Measurements from ENCODE around the gene CFAP97D2. TPM values are rescaled to one million over a fixed set of nuclear protein-coding genes. Genes with fewer than 3 reads are reported as not detected.

Gene CFAP97D2
- total and polyA plus RNA-seq, 2 donors (not counting 3 experiments of a cell fraction or from before 2014, with no cell fraction given): not detected

- no peaks in the 10 kb centered on the region for H3K36me3 ChIP-seq (ENCODE audit: control insufficient read depth in 2 of 2, extremely low read depth in 1 of 2, insufficient read depth in 2 of 2, low read length in 2 of 2)
- no peak overlapping the region for H3K4me3 ChIP-seq (replicated peaks in 1 of 3; ENCODE audit: insufficient read depth in 1 of 3, low read depth in 1 of 3, low read length in 3 of 3)
- H3K9me3 ChIP-seq (replicated peaks; ENCODE audit: control insufficient read depth, insufficient read depth, low read length): no peaks in the 10 kb centered on the region
- no peaks in the 10 kb centered on the region for H3K9me1 ChIP-seq (replicated peaks; ENCODE audit: control insufficient read depth, extremely low read depth, insufficient read depth, low read length)
- no TSS peak for BruUV-seq (replicated peaks)
- intact Hi-C loops (cut with micrococcal nuclease) (no loop called here), dilution Hi-C loops (cut with MboI; ENCODE audit: extremely low pct_ligation_motif_present, low sequenced_read_pairs) (no loop called here)
- no peak overlapping the region for H3K27ac ChIP-seq (ENCODE audit: insufficient read depth, low read depth, low read length)
- H4K20me1 ChIP-seq (replicated peaks; ENCODE audit: control insufficient read depth, extremely low read depth, insufficient read depth, low read length): no peaks in the 10 kb centered on the region
- peaks cover 0 to 3% of the 10 kb centered on the region in 2 experiments for H3K27me3 ChIP-seq (ENCODE audit: control insufficient read depth in 2 of 2, insufficient read depth in 2 of 2, low read length in 2 of 2)
- FAIRE-seq (no peak), DNase-seq (ENCODE audit: low read depth, low spot score) (no peak)
- TF ChIP-seq MYC (IDR thresholded peaks at IDR 0.05; ENCODE audit: low read depth, low read length): no peak
- TF ChIP-seq FOS (IDR thresholded peaks at IDR 0.05; ENCODE audit: borderline replicate concordance, insufficient read depth, low read length): no peak
- TF ChIP-seq GATA2 (IDR thresholded peaks at IDR 0.05; ENCODE audit: insufficient read depth, insufficient read length, low read depth, low read length): no peak
- no peak for TF ChIP-seq CTCF (IDR thresholded peaks at IDR 0.05; ENCODE audit: extremely low read depth in 1 of 2, insufficient read depth in 1 of 2, low read depth in 1 of 2, low read length in 2 of 2)
- TF ChIP-seq MAX (IDR thresholded peaks at IDR 0.05; ENCODE audit: insufficient read depth, insufficient read length): no peak
- TF ChIP-seq JUN (IDR thresholded peaks at IDR 0.05; ENCODE audit: borderline replicate concordance, insufficient read depth, insufficient read length, low read depth): no peak
- no peak for TF ChIP-seq POLR2A (IDR thresholded peaks at IDR 0.05; ENCODE audit: low read depth, low read length)
- no peak for TF ChIP-seq EZH2 (IDR thresholded peaks at IDR 0.05; ENCODE audit: borderline replicate concordance, low read depth, low read length, severe bottlenecking)
- no peak for TF ChIP-seq POLR2AphosphoS5 (IDR thresholded peaks at IDR 0.05; ENCODE audit: insufficient read depth, low read depth, low read length)
- no peak overlapping the region for H3K9ac ChIP-seq (replicated peaks; ENCODE audit: extremely low read depth, insufficient read depth, low read length)
- H3K4me2 ChIP-seq (ENCODE audit: insufficient read depth, low read length): no peak overlapping the region
- CTCF ChIA-PET: no interaction called here
- H2AFZ ChIP-seq (ENCODE audit: low read depth, low read length): no peak overlapping the region
- POLR2A ChIA-PET: no interaction called here
- H3K4me1 ChIP-seq (ENCODE audit: control insufficient read depth, extremely low read depth, insufficient read depth, low read length): no peaks in the 10 kb centered on the region
- H3K79me2 ChIP-seq (ENCODE audit: control insufficient read depth, insufficient read depth, low read length): no peaks in the 10 kb centered on the region
These were observed 37.6 kb upstream of the CFAP97D2 start for GRCh38 chr13:114141261-114141996.

Data from endothelial cell of umbilical vein (primary cell).